Measurements from ENCODE around the gene RSF1.

Gene RSF1

GRCh38 chr11:77819921-77820564 lies 479 bp downstream of the RSF1 start (continued):
- TF ChIP-seq ZBTB26 (tag by site-specific recombination; optimal IDR thresholded peaks at IDR 0.05) (peak; percentile 9), ZNF510 (tag by site-specific recombination; IDR thresholded peaks at IDR 0.05; ENCODE audit: insufficient replicate concordance) (no peak), ZNF184 (tag by site-specific recombination; IDR thresholded peaks at IDR 0.05) (0 out of 2 replicates have a peak, but pooled peaks have one; percentile 1), PATZ1 (tag by site-specific recombination; IDR thresholded peaks at IDR 0.05) (peak; percentile 90), ZNF600 (tag by site-specific recombination; IDR thresholded peaks at IDR 0.05) (peak; percentile 21), ZNF596 (tag by site-specific recombination; IDR thresholded peaks at IDR 0.05) (no peak), ZEB2 (tag by site-specific recombination; IDR thresholded peaks at IDR 0.05) (peak; percentile 10; the same call in 1 of the 2 replicates), ZNF76 (tag by site-specific recombination; IDR thresholded peaks at IDR 0.05; ENCODE audit: borderline replicate concordance, low read depth) (0 out of 2 replicates have a peak, but pooled peaks have one; percentile 61), ZNF335 (tag by site-specific recombination; conservative IDR thresholded peaks at IDR 0.05) (peak; percentile 90), ZBTB10 (tag by site-specific recombination; IDR thresholded peaks at IDR 0.05) (0 out of 2 replicates have a peak, but pooled peaks have one; percentile 6), SP2 (tag by site-specific recombination; IDR thresholded peaks at IDR 0.05) (peak; percentile 73), KLF9 (tag by site-specific recombination; IDR thresholded peaks at IDR 0.05; ENCODE audit: low read depth) (peak; percentile 49), PRDM10 (tag by site-specific recombination; IDR thresholded peaks at IDR 0.05) (peak; percentile 24; the same call in 1 of the 2 replicates), GLIS2 (tag by site-specific recombination; IDR thresholded peaks at IDR 0.05) (peak; percentile 93)

GRCh38 chr11:77819411-77819920 lies 1.1 kb downstream of the RSF1 start:
- CTCF ChIA-PET = interaction anchor here (0.7 to 1.4 kb wide), 4 partner anchors 46 to 232 kb away, joined by 3 to 8 read pairs (median 3); partner anchors contain the start of gene INTS4
- POLR2A ChIA-PET = interaction anchor here (0.5 to 2.4 kb wide), 4 partner anchors 52 to 180 kb away, joined by 3 to 19 read pairs (median 4); partner anchors contain the start of gene INTS4
- H3K4me1 ChIP-seq (ENCODE audit: control insufficient read depth, insufficient read depth, low read length) = no peaks in the 10 kb centered on the region
- no peaks in the 10 kb centered on the region for H3K9me3 ChIP-seq (ENCODE audit: control insufficient read depth, insufficient read depth, low read depth, low read length)
- H3K4me3 ChIP-seq (ENCODE audit: low read depth, low read length) = peak overlapping the region; percentile 100
- peak overlapping the region; percentile 94 for H3K27ac ChIP-seq (ENCODE audit: extremely low read depth, low read depth, low read length)
- no peaks in the 10 kb centered on the region for H3K36me3 ChIP-seq (ENCODE audit: control insufficient read depth in 2 of 2, insufficient read depth in 1 of 2, low read length in 2 of 2)
- no peak for TF ChIP-seq ZNF354C (tag by site-specific recombination; IDR thresholded peaks at IDR 0.05; ENCODE audit: borderline replicate concordance, low read depth)
- TF ChIP-seq ZNF146 (tag by site-specific recombination; IDR thresholded peaks at IDR 0.05) = no peak
- no peak for TF ChIP-seq ZNF549 (tag by site-specific recombination; IDR thresholded peaks at IDR 0.05)
- TF ChIP-seq ZNF10 (tag by site-specific recombination; IDR thresholded peaks at IDR 0.05) = peak; percentile 62
- TF ChIP-seq ZFHX2 (tag by site-specific recombination; conservative IDR thresholded peaks at IDR 0.05) = no peak
- TF ChIP-seq ZBTB10 (tag by site-specific recombination; IDR thresholded peaks at IDR 0.05) = peak; percentile 58; the same call in 1 of the 2 replicates
- TF ChIP-seq ZNF26 (tag by site-specific recombination; IDR thresholded peaks at IDR 0.05) = no peak

All from HEK293 (cell line).